ENCODE data around the gene SSUH2. TPM values are rescaled to one million over a fixed set of nuclear protein-coding genes. Genes with fewer than 3 reads are reported as not detected.

SSUH2 gene
- total and polyA plus RNA-seq, 9 of the 15 experiments (the other 6 are each of a cell fraction or from before 2014, with no cell fraction given) = 0.04 to 0.17 (median 0.04) TPM; not detected in 6

- intact Hi-C loops (cut with micrococcal nuclease) = no loop called here
- ATAC-seq = peak; percentile 57
- H3K4me3 ChIP-seq = no peak overlapping the region
- ChIA-PET POLR2A (no interaction called here), CTCF (ENCODE audit: low intra/inter-chr PET ratio) (no interaction called here)
- WGBS (ENCODE audit: insufficient coverage, low coverage, missing lambda C conversion rate) = under 1% methylated on average over 8 of the region's 8 CpGs
- no peak overlapping the region for H3K9ac ChIP-seq (ENCODE audit: insufficient read depth in 1 of 2, low read depth in 2 of 2, low read length in 2 of 2)
- H3K27ac ChIP-seq (ENCODE audit: extremely low read depth, low read depth, low read length) = no peak overlapping the region
- no peaks in the 10 kb centered on the region for H3K36me3 ChIP-seq (ENCODE audit: control insufficient read depth, insufficient read depth, low read length)
- peaks cover 13 to 60% of the 10 kb centered on the region in 2 experiments for H3K27me3 ChIP-seq (ENCODE audit: control insufficient read depth in 2 of 2, insufficient read depth in 2 of 2, low read length in 2 of 2)
- H3K9me1 ChIP-seq (ENCODE audit: control insufficient read depth, insufficient read depth, low read length) = peaks cover 2% of the 10 kb centered on the region
- in situ Hi-C loops (cut with MboI) = no loop called here
- H2AFZ ChIP-seq (ENCODE audit: low read depth, low read length) = no peak overlapping the region
- no peaks in the 10 kb centered on the region for H3K9me3 ChIP-seq (replicated peaks; ENCODE audit: control insufficient read depth, insufficient read depth, low read depth, low read length)
- H3K79me2 ChIP-seq (ENCODE audit: control insufficient read depth, insufficient read depth, low read length) = no peaks in the 10 kb centered on the region
- no peak for DNase-seq (ENCODE audit: extremely low read depth in 1 of 4, low spot score in 3 of 4)
- no peaks in the 10 kb centered on the region; a peak in 1 of 5 replicates for H3K4me1 ChIP-seq (replicated peaks in 1 of 2; ENCODE audit: control insufficient read depth in 2 of 2, insufficient read depth in 2 of 2, low read length in 2 of 2)
- no peak for FAIRE-seq
- BruUV-seq (replicated peaks) = no TSS peak
- no peaks in the 10 kb centered on the region for H4K20me1 ChIP-seq (replicated peaks; ENCODE audit: control insufficient read depth, insufficient read depth, low read length)
- no peak overlapping the region for H3K4me2 ChIP-seq (ENCODE audit: insufficient read depth, low read length)
- TF ChIP-seq TSC22D4 (tag; IDR thresholded peaks at IDR 0.05) (no peak), HNRNPK (IDR thresholded peaks at IDR 0.05; ENCODE audit: low read depth, low read length, poor library complexity, severe bottlenecking) (no peak), TOE1 (IDR thresholded peaks at IDR 0.05; ENCODE audit: borderline replicate concordance) (no peak), TOE1 (CRISPR knock-in tag; IDR thresholded peaks at IDR 0.05; ENCODE audit: borderline replicate concordance, low read depth) (no peak), MYC (IDR thresholded peaks at IDR 0.05; ENCODE audit: low read depth, low read length) (no peak), MYC (CRISPR knock-in tag; IDR thresholded peaks at IDR 0.05; ENCODE audit: borderline replicate concordance, low read depth) (no peak), ZNF133 (CRISPR knock-in tag; IDR thresholded peaks at IDR 0.05) (no peak), GATAD2A (IDR thresholded peaks at IDR 0.05) (no peak), ZNF589 (CRISPR knock-in tag; IDR thresholded peaks at IDR 0.05; ENCODE audit: low read depth) (no peak), MEF2A (IDR thresholded peaks at IDR 0.05; ENCODE audit: control insufficient read depth, low read depth, low read length) (no peak), SIN3A (IDR thresholded peaks at IDR 0.05; ENCODE audit: borderline replicate concordance in 2 of 2, control insufficient read depth in 1 of 2, low read depth in 2 of 2, low read length in 2 of 2) (no peak)
- TF ChIP-seq, protein P1, sequence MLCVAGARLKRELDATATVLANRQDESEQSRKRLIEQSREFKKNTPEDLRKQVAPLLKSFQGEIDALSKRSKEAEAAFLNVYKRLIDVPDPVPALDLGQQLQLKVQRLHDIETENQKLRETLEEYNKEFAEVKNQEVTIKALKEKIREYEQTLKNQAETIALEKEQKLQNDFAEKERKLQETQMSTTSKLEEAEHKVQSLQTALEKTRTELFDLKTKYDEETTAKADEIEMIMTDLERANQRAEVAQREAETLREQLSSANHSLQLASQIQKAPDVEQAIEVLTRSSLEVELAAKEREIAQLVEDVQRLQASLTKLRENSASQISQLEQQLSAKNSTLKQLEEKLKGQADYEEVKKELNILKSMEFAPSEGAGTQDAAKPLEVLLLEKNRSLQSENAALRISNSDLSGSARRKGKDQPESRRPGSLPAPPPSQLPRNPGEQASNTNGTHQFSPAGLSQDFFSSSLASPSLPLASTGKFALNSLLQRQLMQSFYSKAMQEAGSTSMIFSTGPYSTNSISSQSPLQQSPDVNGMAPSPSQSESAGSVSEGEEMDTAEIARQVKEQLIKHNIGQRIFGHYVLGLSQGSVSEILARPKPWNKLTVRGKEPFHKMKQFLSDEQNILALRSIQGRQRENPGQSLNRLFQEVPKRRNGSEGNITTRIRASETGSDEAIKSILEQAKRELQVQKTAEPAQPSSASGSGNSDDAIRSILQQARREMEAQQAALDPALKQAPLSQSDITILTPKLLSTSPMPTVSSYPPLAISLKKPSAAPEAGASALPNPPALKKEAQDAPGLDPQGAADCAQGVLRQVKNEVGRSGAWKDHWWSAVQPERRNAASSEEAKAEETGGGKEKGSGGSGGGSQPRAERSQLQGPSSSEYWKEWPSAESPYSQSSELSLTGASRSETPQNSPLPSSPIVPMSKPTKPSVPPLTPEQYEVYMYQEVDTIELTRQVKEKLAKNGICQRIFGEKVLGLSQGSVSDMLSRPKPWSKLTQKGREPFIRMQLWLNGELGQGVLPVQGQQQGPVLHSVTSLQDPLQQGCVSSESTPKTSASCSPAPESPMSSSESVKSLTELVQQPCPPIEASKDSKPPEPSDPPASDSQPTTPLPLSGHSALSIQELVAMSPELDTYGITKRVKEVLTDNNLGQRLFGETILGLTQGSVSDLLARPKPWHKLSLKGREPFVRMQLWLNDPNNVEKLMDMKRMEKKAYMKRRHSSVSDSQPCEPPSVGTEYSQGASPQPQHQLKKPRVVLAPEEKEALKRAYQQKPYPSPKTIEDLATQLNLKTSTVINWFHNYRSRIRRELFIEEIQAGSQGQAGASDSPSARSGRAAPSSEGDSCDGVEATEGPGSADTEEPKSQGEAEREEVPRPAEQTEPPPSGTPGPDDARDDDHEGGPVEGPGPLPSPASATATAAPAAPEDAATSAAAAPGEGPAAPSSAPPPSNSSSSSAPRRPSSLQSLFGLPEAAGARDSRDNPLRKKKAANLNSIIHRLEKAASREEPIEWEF (CRISPR knock-in tag; IDR thresholded peaks at IDR 0.05) = no peak
- TF ChIP-seq, protein P2, sequence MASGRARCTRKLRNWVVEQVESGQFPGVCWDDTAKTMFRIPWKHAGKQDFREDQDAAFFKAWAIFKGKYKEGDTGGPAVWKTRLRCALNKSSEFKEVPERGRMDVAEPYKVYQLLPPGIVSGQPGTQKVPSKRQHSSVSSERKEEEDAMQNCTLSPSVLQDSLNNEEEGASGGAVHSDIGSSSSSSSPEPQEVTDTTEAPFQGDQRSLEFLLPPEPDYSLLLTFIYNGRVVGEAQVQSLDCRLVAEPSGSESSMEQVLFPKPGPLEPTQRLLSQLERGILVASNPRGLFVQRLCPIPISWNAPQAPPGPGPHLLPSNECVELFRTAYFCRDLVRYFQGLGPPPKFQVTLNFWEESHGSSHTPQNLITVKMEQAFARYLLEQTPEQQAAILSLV (tag; IDR thresholded peaks at IDR 0.05) = no peak
- TF ChIP-seq, protein P3, sequence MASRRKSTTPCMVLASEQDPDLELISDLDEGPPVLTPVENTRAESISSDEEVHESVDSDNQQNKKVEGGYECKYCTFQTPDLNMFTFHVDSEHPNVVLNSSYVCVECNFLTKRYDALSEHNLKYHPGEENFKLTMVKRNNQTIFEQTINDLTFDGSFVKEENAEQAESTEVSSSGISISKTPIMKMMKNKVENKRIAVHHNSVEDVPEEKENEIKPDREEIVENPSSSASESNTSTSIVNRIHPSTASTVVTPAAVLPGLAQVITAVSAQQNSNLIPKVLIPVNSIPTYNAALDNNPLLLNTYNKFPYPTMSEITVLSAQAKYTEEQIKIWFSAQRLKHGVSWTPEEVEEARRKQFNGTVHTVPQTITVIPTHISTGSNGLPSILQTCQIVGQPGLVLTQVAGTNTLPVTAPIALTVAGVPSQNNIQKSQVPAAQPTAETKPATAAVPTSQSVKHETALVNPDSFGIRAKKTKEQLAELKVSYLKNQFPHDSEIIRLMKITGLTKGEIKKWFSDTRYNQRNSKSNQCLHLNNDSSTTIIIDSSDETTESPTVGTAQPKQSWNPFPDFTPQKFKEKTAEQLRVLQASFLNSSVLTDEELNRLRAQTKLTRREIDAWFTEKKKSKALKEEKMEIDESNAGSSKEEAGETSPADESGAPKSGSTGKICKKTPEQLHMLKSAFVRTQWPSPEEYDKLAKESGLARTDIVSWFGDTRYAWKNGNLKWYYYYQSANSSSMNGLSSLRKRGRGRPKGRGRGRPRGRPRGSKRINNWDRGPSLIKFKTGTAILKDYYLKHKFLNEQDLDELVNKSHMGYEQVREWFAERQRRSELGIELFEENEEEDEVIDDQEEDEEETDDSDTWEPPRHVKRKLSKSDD (conservative IDR thresholded peaks at IDR 0.05; ENCODE audit: low read length) = no peak
These were observed 13.3 kb upstream of the SSUH2 start for GRCh38 chr3:8657804-8658305.

Data from K562 (cell line).